OCI-LY1 (cell line): Measurements from ENCODE around the gene PTGES2.

Source experiments
- EZH2 ChIP-seq: fragments of 200-600 bp; sonication (generic), shearing (Covaris generic); IDR thresholded peaks from 2 replicates; pipeline ENCODE4 v1.8.0; 2017; ENCODE audit warnings: borderline replicate concordance, mixed run types, mild to moderate bottlenecking, antibody characterized with exemption, low read length, moderate library complexity, mixed read lengths
- TF ChIP-seq, protein P1 (sequence below): fragments of 200-600 bp; sonication (generic), shearing (Covaris generic); IDR thresholded peaks from 2 replicates; pipeline ENCODE4 v1.5.1; 2017; ENCODE audit warnings: mild to moderate bottlenecking, antibody characterized with exemption, low read length, moderate library complexity, mixed read lengths

- TF ChIP-seq, protein P1, sequence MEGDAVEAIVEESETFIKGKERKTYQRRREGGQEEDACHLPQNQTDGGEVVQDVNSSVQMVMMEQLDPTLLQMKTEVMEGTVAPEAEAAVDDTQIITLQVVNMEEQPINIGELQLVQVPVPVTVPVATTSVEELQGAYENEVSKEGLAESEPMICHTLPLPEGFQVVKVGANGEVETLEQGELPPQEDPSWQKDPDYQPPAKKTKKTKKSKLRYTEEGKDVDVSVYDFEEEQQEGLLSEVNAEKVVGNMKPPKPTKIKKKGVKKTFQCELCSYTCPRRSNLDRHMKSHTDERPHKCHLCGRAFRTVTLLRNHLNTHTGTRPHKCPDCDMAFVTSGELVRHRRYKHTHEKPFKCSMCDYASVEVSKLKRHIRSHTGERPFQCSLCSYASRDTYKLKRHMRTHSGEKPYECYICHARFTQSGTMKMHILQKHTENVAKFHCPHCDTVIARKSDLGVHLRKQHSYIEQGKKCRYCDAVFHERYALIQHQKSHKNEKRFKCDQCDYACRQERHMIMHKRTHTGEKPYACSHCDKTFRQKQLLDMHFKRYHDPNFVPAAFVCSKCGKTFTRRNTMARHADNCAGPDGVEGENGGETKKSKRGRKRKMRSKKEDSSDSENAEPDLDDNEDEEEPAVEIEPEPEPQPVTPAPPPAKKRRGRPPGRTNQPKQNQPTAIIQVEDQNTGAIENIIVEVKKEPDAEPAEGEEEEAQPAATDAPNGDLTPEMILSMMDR, result no peak
- no peak for TF ChIP-seq EZH2
These were observed 29.0 kb downstream of the PTGES2 start for GRCh38 chr9:128098297-128099230.
